CD8-positive, alpha-beta memory T cell (primary cell): ENCODE results near the gene RBM24. TPM values are rescaled to one million over a fixed set of nuclear protein-coding genes. Genes with fewer than 3 reads are reported as not detected.

ENCODE experiments used
- CTCF ChIA-PET: fragments of 350-600 bp; sonication (Branson Sonifier 250); formaldehyde crosslinking; loops from one replicate; lab custom pipeline; 2021; ENCODE audit warnings: antibody characterized with exemption; lab: Charles Lee
- POLR2A ChIA-PET: fragments of 350-600 bp; sonication (Branson Sonifier 250); formaldehyde crosslinking; loops from one replicate; lab custom pipeline; 2021; ENCODE audit warnings: antibody characterized with exemption; lab: Charles Lee
- DNase-seq, 5 donors: peaks; one replicate each; pipeline versions ENCODE4 v3.0.0 to v3.0.0-alpha.2; 2020 to 2022; ENCODE audit warnings: mixed read lengths in 1 of 5
- H3K27ac ChIP-seq: one replicate; pipeline ENCODE4 v1.7.0; 2013; ENCODE audit warnings: low read depth, mild to moderate bottlenecking, low read length, moderate library complexity
- H3K27me3 ChIP-seq: 2 replicates; pipeline ENCODE4 v1.7.0; 2013; ENCODE audit warnings: low read length, mild to moderate bottlenecking; ENCODE audit not compliant: insufficient read depth, poor library complexity, severe bottlenecking
- H3K36me3 ChIP-seq: 2 replicates; pipeline ENCODE4 v1.7.0; 2013; ENCODE audit warnings: mild to moderate bottlenecking, low read length, moderate library complexity; ENCODE audit not compliant: insufficient read depth
- H3K4me1 ChIP-seq: 2 replicates; pipeline ENCODE4 v1.7.0; 2013; ENCODE audit warnings: mild to moderate bottlenecking, low read length, moderate library complexity; ENCODE audit not compliant: insufficient read depth
- H3K4me3 ChIP-seq: 2 replicates; pipeline ENCODE4 v1.7.0; 2013; ENCODE audit warnings: mild to moderate bottlenecking, low read length
- H3K9me3 ChIP-seq: 2 replicates; pipeline ENCODE4 v1.7.0; 2013; ENCODE audit warnings: mild to moderate bottlenecking, low read length
- H3K27ac Mint-ChIP-seq, 8 donors: one replicate each; pipeline ENCODE4 v1.8.0; 2020 to 2021; ENCODE audit warnings: mixed read lengths in 8 of 8, mild to moderate bottlenecking in 6 of 8, inconsistent platforms in 3 of 8, moderate library complexity in 3 of 8
- H3K27me3 Mint-ChIP-seq, 2 donors: one replicate each; pipeline ENCODE4 v1.8.0; 2020 to 2021; ENCODE audit warnings: mixed read lengths in 2 of 2, mild to moderate bottlenecking in 1 of 2, moderate library complexity in 1 of 2
- H3K36me3 Mint-ChIP-seq, 3 donors: one replicate each; pipeline ENCODE4 v1.8.0; 2020 to 2021; ENCODE audit warnings: mixed read lengths in 3 of 3, inconsistent platforms in 1 of 3, mild to moderate bottlenecking in 1 of 3
- H3K4me1 Mint-ChIP-seq, 3 donors: one replicate each; pipeline ENCODE4 v1.8.0; 2020 to 2021; ENCODE audit warnings: mixed read lengths in 3 of 3, inconsistent platforms in 1 of 3, mild to moderate bottlenecking in 1 of 3
- H3K4me3 Mint-ChIP-seq, 7 donors: one replicate each; pipeline ENCODE4 v1.8.0; 2020 to 2021; ENCODE audit warnings: mixed read lengths in 7 of 7, mild to moderate bottlenecking in 6 of 7, moderate library complexity in 4 of 7, inconsistent platforms in 2 of 7
- H3K9me3 Mint-ChIP-seq, 5 donors: one replicate each; pipeline ENCODE4 v1.8.0; 2020 to 2022; ENCODE audit warnings: mixed read lengths in 5 of 5, mild to moderate bottlenecking in 3 of 5, moderate library complexity in 2 of 5, inconsistent platforms in 1 of 5
- polyA plus RNA-seq: library from polyadenylated mRNA; unstranded; fragments of 300-500 nt; fragmentation: Illumina TruSeq; gene quantifications from one replicate; pipeline ENCODE4 v1.2.3, GENCODE V29; 2021
- total RNA-seq, 2 experiments: library from RNA; stranded (reverse); gene quantifications; one replicate each; pipeline ENCODE4 v1.2.3, GENCODE V29; 2021

RBM24 gene
- total and polyA plus RNA-seq, 3 experiments from 2014 or later: 0.74 TPM; not detected in 2

- POLR2A ChIA-PET: no interaction called here
- CTCF ChIA-PET: no interaction called here
Observed at GRCh38 chr6:17292600-17293133, 11.5 kb downstream of the RBM24 start.

DNA sequence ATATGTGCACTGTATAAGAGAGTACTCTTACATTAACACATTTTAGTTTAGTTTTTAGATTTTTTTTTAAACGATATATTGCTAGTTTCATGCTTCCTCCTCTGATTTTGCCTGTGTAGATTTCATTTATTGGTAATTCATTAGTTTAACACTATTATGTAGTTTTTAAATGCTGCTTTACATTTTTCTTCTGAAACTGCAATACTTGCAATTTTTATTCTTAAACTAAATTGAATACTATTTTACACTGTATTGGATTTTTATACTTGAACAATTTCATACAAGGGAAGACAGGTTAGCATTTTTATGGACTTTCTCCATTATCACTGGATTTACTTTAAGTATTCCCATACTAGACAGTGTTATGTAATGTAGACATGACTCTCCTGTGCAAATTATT is 12.2 kb downstream of the RBM24 start:
- POLR2A ChIA-PET: no interaction called here
- Histone ChIP-seq H3K36me3 (no peaks in the 10 kb centered on the region), H3K27me3 (no peaks in the 10 kb centered on the region), H3K9me3 (no peaks in the 10 kb centered on the region), H3K4me3 (no peak overlapping the region), H3K4me1 (no peaks in the 10 kb centered on the region), H3K27ac (no peak overlapping the region)
- CTCF ChIA-PET: no interaction called here
- H3K36me3 Mint-ChIP-seq: no peaks in the 10 kb centered on the region
- no peak for DNase-seq
- no peak overlapping the region for H3K27ac Mint-ChIP-seq
- H3K9me3 Mint-ChIP-seq: no peaks in the 10 kb centered on the region
- no peak overlapping the region for H3K4me3 Mint-ChIP-seq
- peaks cover 7 to 27% of the 10 kb centered on the region in 2 donors for H3K27me3 Mint-ChIP-seq
- no peaks in the 10 kb centered on the region for H3K4me1 Mint-ChIP-seq

More at GRCh38 chr6:17292600-17293133, 11.5 kb downstream of the RBM24 start:
- Mint-ChIP-seq H3K27me3 (peaks cover 9 to 27% of the 10 kb centered on the region in 2 donors), H3K4me1 (no peaks in the 10 kb centered on the region), H3K9me3 (no peaks in the 10 kb centered on the region), H3K36me3 (no peaks in the 10 kb centered on the region), H3K4me3 (no peak overlapping the region), H3K27ac (no peak overlapping the region)
- DNase-seq: no peak
- H3K9me3 ChIP-seq: no peaks in the 10 kb centered on the region
- no peaks in the 10 kb centered on the region for H3K36me3 ChIP-seq
- H3K27ac ChIP-seq: no peak overlapping the region
- no peaks in the 10 kb centered on the region for H3K4me1 ChIP-seq
- H3K4me3 ChIP-seq: no peak overlapping the region
- no peaks in the 10 kb centered on the region for H3K27me3 ChIP-seq

GRCh38 chr6:17297271-17298080 is 16.3 kb downstream of the RBM24 start:
- DNase-seq: no peak
- no peaks in the 10 kb centered on the region for H3K36me3 Mint-ChIP-seq
- Histone ChIP-seq H3K9me3 (no peaks in the 10 kb centered on the region), H3K27me3 (no peaks in the 10 kb centered on the region), H3K4me1 (no peaks in the 10 kb centered on the region), H3K36me3 (no peaks in the 10 kb centered on the region), H3K4me3 (no peak overlapping the region), H3K27ac (no peak overlapping the region)
- H3K9me3 Mint-ChIP-seq: peaks cover 0 to 7% (median 0%) of the 10 kb centered on the region in 5 donors
- ChIA-PET POLR2A (no interaction called here), CTCF (no interaction called here)
- H3K27me3 Mint-ChIP-seq: peaks cover 4 to 20% of the 10 kb centered on the region in 2 donors
- H3K27ac Mint-ChIP-seq: no peak overlapping the region
- H3K4me3 Mint-ChIP-seq: no peak overlapping the region
- no peaks in the 10 kb centered on the region for H3K4me1 Mint-ChIP-seq

GRCh38 chr6:17298257-17298656 is 17.1 kb downstream of the RBM24 start:
- Histone ChIP-seq H3K4me3 (no peak overlapping the region), H3K36me3 (no peaks in the 10 kb centered on the region), H3K9me3 (no peaks in the 10 kb centered on the region), H3K27ac (no peak overlapping the region), H3K27me3 (no peaks in the 10 kb centered on the region), H3K4me1 (no peaks in the 10 kb centered on the region)
- DNase-seq: no peak
- Mint-ChIP-seq H3K27ac (no peak overlapping the region), H3K9me3 (peaks cover 0 to 7% (median 0%) of the 10 kb centered on the region in 5 donors), H3K4me3 (no peak overlapping the region), H3K36me3 (no peaks in the 10 kb centered on the region), H3K27me3 (peaks cover 6 to 20% of the 10 kb centered on the region in 2 donors), H3K4me1 (no peaks in the 10 kb centered on the region)
- ChIA-PET POLR2A (no interaction called here), CTCF (no interaction called here)

DNA sequence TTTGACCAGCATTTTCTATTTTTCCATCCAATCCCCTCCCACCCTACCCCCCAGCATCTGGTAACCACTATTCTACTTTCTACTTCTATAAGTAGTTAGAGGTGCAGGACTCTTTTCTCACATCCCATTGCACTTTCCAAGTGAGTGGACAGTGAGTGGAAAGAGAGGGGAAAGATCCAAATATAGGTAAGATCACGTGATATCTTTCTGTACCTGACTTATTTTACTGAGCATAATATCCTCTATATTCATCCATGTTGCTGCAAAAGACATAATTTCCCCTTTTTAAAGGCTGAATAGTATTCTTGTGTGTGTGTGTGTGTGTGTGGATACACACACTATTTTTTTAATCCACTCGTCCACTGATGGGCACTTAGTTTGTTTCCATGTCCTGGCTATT is 18.1 kb downstream of the RBM24 start:
- H3K4me1 ChIP-seq: no peaks in the 10 kb centered on the region
- no peaks in the 10 kb centered on the region for H3K4me1 Mint-ChIP-seq
- H3K27ac Mint-ChIP-seq: no peak overlapping the region
- H3K9me3 ChIP-seq: no peaks in the 10 kb centered on the region
- no peaks in the 10 kb centered on the region for H3K36me3 ChIP-seq
- peaks cover 7 to 20% of the 10 kb centered on the region in 2 donors for H3K27me3 Mint-ChIP-seq
- POLR2A ChIA-PET: no interaction called here
- H3K4me3 ChIP-seq: no peak overlapping the region
- H3K4me3 Mint-ChIP-seq: no peak overlapping the region
- no peaks in the 10 kb centered on the region for H3K27me3 ChIP-seq
- DNase-seq: no peak
- no peaks in the 10 kb centered on the region for H3K36me3 Mint-ChIP-seq
- CTCF ChIA-PET: no interaction called here
- H3K27ac ChIP-seq: no peak overlapping the region
- peaks cover 0 to 7% (median 0%) of the 10 kb centered on the region in 5 donors for H3K9me3 Mint-ChIP-seq

DNA sequence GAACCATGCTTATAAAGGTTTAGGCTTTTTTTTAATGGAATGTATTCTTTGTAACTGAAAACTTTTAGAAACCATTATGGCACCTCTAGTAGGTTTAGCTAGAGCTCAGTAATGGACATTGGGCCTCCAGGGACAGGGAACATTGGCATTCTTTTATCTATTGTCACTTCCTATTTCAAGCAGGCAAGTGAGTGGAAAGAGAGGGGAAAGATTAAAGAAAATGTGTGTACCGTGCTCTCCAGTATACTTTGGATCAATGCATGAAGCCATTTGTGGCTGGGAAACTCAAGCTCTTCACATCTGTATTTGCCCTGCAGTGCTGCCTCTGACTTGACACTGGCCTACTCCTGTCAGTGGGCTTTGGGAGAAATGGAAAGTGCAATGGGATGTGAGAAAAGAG is 18.6 kb downstream of the RBM24 start:
- Mint-ChIP-seq H3K4me3 (no peak overlapping the region), H3K27ac (no peak overlapping the region), H3K36me3 (no peaks in the 10 kb centered on the region), H3K9me3 (peaks cover 0 to 7% (median 0%) of the 10 kb centered on the region in 5 donors), H3K4me1 (no peaks in the 10 kb centered on the region), H3K27me3 (peaks cover 7 to 20% of the 10 kb centered on the region in 2 donors)
- Histone ChIP-seq H3K36me3 (no peaks in the 10 kb centered on the region), H3K4me1 (no peaks in the 10 kb centered on the region), H3K27ac (no peak overlapping the region), H3K4me3 (no peak overlapping the region), H3K9me3 (no peaks in the 10 kb centered on the region), H3K27me3 (no peaks in the 10 kb centered on the region)
- CTCF ChIA-PET: no interaction called here
- DNase-seq: no peak
- POLR2A ChIA-PET: no interaction called here

- Histone ChIP-seq H3K27me3 (no peaks in the 10 kb centered on the region), H3K9me3 (no peaks in the 10 kb centered on the region), H3K27ac (no peak overlapping the region), H3K36me3 (no peaks in the 10 kb centered on the region), H3K4me3 (no peak overlapping the region), H3K4me1 (no peaks in the 10 kb centered on the region)
- Mint-ChIP-seq H3K4me1 (no peaks in the 10 kb centered on the region), H3K9me3 (peaks cover 0 to 7% (median 0%) of the 10 kb centered on the region in 5 donors), H3K27me3 (peaks cover 7 to 17% of the 10 kb centered on the region in 2 donors), H3K27ac (no peak overlapping the region), H3K36me3 (no peaks in the 10 kb centered on the region), H3K4me3 (no peak overlapping the region)
- DNase-seq: no peak
- CTCF ChIA-PET: no interaction called here
- POLR2A ChIA-PET: no interaction called here
Observed at GRCh38 chr6:17300637-17301036, 19.5 kb downstream of the RBM24 start.

GRCh38 chr6:17303444-17303843 is 22.3 kb downstream of the RBM24 start:
- H3K27me3 Mint-ChIP-seq: peaks cover 2 to 7% of the 10 kb centered on the region in 2 donors
- Histone ChIP-seq H3K4me1 (no peaks in the 10 kb centered on the region), H3K27ac (no peak overlapping the region), H3K4me3 (no peak overlapping the region), H3K9me3 (no peaks in the 10 kb centered on the region), H3K36me3 (no peaks in the 10 kb centered on the region), H3K27me3 (no peaks in the 10 kb centered on the region)
- no peak overlapping the region for H3K27ac Mint-ChIP-seq
- CTCF ChIA-PET: no interaction called here
- H3K4me3 Mint-ChIP-seq: no peak overlapping the region
- DNase-seq: no peak
- peaks cover 0 to 7% (median 0%) of the 10 kb centered on the region in 5 donors for H3K9me3 Mint-ChIP-seq
- POLR2A ChIA-PET: no interaction called here
- H3K36me3 Mint-ChIP-seq: no peaks in the 10 kb centered on the region
- H3K4me1 Mint-ChIP-seq: no peaks in the 10 kb centered on the region
